ENCODE results near the gene BCL3. TPM values are rescaled to one million over a fixed set of nuclear protein-coding genes. Genes with fewer than 3 reads are reported as not detected.

The BCL3 gene
- total RNA-seq, 3 donors from 2014 or later: 78.9 to 145 (median 90.6) TPM

GRCh38 chr19:44792281-44792680 is 43.8 kb downstream of the BCL3 start:
- DNase-seq (no peak), ATAC-seq (no peak)
- H3K4me3 ChIP-seq: no peak overlapping the region
- TF ChIP-seq, protein P1, sequence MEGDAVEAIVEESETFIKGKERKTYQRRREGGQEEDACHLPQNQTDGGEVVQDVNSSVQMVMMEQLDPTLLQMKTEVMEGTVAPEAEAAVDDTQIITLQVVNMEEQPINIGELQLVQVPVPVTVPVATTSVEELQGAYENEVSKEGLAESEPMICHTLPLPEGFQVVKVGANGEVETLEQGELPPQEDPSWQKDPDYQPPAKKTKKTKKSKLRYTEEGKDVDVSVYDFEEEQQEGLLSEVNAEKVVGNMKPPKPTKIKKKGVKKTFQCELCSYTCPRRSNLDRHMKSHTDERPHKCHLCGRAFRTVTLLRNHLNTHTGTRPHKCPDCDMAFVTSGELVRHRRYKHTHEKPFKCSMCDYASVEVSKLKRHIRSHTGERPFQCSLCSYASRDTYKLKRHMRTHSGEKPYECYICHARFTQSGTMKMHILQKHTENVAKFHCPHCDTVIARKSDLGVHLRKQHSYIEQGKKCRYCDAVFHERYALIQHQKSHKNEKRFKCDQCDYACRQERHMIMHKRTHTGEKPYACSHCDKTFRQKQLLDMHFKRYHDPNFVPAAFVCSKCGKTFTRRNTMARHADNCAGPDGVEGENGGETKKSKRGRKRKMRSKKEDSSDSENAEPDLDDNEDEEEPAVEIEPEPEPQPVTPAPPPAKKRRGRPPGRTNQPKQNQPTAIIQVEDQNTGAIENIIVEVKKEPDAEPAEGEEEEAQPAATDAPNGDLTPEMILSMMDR (IDR thresholded peaks at IDR 0.05): no peak
- no peaks in the 10 kb centered on the region for H3K4me1 ChIP-seq (ENCODE audit: low read depth)
- intact Hi-C loops (cut with DNase I, micrococcal nuclease): no loop called here
- no peaks in the 10 kb centered on the region for H3K9me3 ChIP-seq
- no peaks in the 10 kb centered on the region for H3K36me3 ChIP-seq (ENCODE audit: low read depth)

DNA sequence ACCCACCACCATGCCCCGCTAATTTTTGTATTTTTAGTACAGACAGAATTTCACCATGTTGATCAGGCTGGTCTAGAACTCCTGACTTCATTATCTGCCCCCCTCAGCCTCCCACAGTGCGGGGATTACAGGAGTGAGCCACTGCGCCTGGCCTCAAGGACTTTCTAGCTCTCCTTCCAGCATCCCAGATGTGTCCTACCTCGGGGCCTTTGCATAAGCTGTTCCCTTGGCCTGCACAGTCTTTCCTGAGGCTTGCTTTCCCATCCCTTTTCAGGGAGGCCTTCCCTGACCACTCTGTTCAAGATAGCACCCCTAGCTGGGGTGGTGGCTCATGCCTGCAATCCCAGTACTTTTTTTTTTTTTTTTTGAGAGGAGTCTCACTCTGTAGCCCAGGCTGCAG is 46.1 kb downstream of the BCL3 start:
- Histone ChIP-seq H3K4me1 (ENCODE audit: low read depth) (no peaks in the 10 kb centered on the region), H3K4me3 (no peak overlapping the region), H3K36me3 (ENCODE audit: low read depth) (no peaks in the 10 kb centered on the region), H3K9me3 (no peaks in the 10 kb centered on the region)
- intact Hi-C loops (cut with DNase I, micrococcal nuclease): no loop called here
- TF ChIP-seq, protein P1 (IDR thresholded peaks at IDR 0.05): no peak
- ATAC-seq (no peak), DNase-seq (no peak)

DNA sequence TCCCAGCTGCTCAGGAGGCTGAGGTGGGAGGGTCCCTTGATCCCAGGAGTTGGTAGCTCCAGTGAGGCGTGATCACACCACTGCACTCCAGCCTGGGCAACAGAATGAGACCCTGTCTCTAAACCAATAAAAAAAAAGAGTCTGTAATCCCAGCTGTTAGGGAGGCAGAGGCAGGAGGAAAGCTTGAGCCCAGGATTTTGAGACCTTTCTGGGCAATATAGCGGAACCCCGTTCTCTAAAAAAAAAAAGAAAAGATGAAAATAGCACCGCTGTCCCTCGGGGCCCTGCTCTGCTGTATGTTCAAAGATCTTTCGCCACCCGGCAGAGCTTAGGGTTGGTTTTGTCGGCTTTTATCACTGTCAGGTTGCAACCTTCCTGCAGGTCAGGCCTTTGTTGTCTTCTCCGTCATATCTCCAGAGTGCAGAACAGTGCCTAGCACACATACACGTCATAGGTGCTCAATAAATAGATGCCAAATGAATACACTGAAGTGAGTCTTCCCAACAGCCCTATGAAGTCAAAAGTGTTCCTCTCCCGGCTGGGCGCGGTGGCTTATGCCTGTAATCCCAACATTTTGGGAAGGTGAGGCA is 47.0 kb downstream of the BCL3 start:
- ATAC-seq (no peak), DNase-seq (no peak)
- no peaks in the 10 kb centered on the region for H3K9me3 ChIP-seq
- H3K4me1 ChIP-seq (ENCODE audit: low read depth): no peaks in the 10 kb centered on the region
- no peaks in the 10 kb centered on the region for H3K36me3 ChIP-seq (ENCODE audit: low read depth)
- no peak overlapping the region for H3K4me3 ChIP-seq
- intact Hi-C loops (cut with DNase I, micrococcal nuclease): no loop called here
- TF ChIP-seq, protein P1 (IDR thresholded peaks at IDR 0.05): no peak

DNA sequence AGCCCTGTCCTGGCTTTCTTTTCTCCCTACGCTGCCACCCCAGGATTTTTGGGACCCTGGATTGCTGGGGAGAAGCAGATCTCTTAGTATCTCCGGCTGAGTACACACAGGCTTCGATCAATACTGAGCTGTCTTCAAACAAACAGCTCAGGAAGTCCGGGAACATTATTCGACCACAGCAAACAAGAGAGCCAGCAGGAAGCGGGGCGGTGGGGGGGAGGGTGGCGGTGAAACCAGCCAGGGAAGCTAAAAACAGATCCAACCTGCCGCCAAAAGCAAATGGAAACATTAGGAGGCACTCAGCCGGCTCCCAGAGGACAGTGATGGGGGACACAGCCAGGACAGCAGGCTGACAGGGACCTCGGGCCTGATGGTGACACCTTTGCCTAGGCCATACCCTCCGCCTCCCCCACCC is 48.2 kb downstream of the BCL3 start:
- no peak overlapping the region for H3K4me3 ChIP-seq
- intact Hi-C loops (cut with DNase I, micrococcal nuclease): no loop called here
- no peak for DNase-seq
- H3K36me3 ChIP-seq (ENCODE audit: low read depth): no peaks in the 10 kb centered on the region
- TF ChIP-seq, protein P1 (IDR thresholded peaks at IDR 0.05): no peak
- no peaks in the 10 kb centered on the region for H3K4me1 ChIP-seq (ENCODE audit: low read depth)
- ATAC-seq: no peak
- no peaks in the 10 kb centered on the region for H3K9me3 ChIP-seq

DNA sequence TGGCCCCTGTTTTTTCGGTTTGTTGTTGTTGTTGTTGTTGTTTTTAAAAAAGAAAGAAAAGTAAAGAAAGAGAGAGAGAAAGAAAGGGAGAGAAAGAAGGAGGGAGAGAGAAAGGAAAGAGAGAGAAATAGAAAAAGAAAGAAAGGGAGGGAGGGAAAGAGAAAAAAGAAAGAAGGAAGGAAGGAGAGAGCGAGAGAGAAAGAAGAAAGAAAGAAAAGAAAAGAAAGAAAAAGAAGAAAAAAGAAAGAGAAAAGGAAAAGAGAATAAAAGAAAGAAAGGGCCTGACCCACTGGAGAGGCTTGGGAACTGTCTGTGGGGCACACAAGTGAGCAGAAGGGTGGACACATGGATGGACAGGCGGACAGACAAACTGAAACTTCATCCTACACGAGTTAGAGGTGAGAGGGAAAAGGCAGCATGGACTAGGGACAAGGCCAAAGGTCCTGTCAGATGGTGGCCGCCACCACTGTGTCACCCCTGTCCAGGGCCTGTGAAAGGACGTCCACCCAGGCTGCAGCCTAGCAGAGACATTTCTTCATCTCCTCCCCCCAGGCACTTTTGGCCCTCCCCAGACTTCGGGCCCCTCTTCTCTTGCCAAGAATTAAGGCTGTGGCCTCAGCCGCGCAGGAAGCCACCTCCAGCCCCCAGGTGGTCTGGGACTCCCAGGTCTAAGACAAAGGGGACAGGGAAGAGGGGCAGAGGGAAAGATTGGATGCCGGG is 51.3 kb downstream of the BCL3 start:
- Histone ChIP-seq H3K36me3 (ENCODE audit: low read depth) (no peaks in the 10 kb centered on the region), H3K4me3 (no peak overlapping the region), H3K9me3 (no peaks in the 10 kb centered on the region), H3K4me1 (ENCODE audit: low read depth) (no peaks in the 10 kb centered on the region)
- TF ChIP-seq, protein P1 (IDR thresholded peaks at IDR 0.05): no peak
- DNase-seq (no peak), ATAC-seq (peak; percentile 11)
- intact Hi-C loops (cut with DNase I, micrococcal nuclease): no loop called here

All from mucosa of descending colon (tissue), 3 donors.